ENCODE data around the gene NPIPA1.
"Not testable (repeated sequence)": the region's sequence is repeated elsewhere in the genome, so short reads cannot be mapped to it uniquely, and the experiment has no call there.

The NPIPA1 gene

DNA sequence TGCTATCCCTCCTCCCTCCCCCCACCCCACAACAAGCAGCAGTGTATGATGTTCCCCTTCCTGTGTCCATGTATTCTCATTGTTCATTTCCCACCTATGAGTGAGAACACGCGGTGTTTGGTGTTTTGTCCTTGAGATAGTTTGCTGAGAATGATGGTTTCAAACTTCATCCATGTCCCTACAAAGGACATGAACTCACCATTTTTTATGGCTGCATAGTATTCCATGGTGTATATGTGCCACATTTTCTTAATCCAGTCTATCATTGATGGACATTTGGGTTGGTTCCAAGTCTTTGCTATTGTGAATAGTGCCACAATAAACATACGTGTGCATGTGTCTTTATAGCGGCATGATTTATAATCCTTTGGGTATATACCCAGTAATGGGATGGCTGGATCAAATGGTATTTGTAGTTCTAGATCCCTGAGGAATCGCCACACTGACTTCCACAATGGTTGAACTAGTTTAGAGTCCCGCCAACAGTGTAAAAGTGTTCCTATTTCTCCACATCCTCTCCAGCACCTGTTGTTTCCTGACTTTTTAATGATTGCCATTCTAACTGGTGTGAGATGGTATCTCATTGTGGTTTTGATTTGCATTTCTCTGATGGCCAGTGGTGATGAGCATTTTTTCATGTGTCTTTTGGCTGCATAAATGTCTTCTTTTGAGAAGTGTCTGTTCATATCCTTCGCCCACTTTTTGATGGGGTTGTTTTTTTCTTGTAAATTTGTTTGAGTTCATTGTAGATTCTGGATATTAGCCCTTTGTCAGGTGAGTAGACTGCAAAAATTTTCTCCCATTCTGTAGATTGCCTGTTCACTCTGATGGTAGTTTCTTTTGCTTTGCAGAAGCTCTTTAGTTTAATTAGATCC lies 56.3 kb downstream of the NPIPA1 start:
- not testable (repeated sequence) for H3K27me3 ChIP-seq (ENCODE audit: insufficient read depth, low read depth); H3K9ac ChIP-seq; H3K4me1 ChIP-seq (ENCODE audit: low read depth, poor library complexity, severe bottlenecking); H2AFZ ChIP-seq (ENCODE audit: low read depth); H4K20me1 ChIP-seq (ENCODE audit: insufficient read depth); H3K36me3 ChIP-seq (ENCODE audit: insufficient read depth); H3K4me2 ChIP-seq; H3K27ac ChIP-seq; H3K4me3 ChIP-seq (IDR thresholded peaks at IDR 0.05; ENCODE audit: insufficient read depth, low read depth, low read length)
- peaks cover 39% of the 10 kb centered on the region; the same call in 1 of the 2 replicates for H3K79me2 ChIP-seq (ENCODE audit: insufficient read depth, low read depth)

DNA sequence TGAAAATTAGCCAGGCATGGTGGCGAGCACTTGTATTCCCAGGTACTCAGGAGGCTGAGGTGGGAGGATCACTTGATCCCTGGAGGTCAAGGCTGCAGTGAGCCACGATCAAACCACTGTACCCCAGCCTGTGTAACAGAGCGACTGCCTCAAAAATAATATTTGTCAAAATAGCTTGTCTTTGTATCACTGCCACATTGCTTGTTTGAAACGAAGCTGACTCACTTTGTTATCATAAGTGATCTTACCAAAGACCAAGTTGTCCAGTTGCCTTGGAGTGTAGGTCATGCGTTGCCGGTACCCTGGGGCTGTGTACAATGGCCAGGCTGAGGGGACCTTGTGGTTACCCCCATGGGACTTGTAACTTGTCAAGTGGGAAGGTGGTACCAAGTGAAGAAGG lies 59.5 kb downstream of the NPIPA1 start:
- H2AFZ ChIP-seq (ENCODE audit: low read depth); H3K27ac ChIP-seq; H3K27me3 ChIP-seq (ENCODE audit: insufficient read depth, low read depth); H3K4me1 ChIP-seq (ENCODE audit: low read depth, poor library complexity, severe bottlenecking); H3K9ac ChIP-seq; H3K4me3 ChIP-seq (IDR thresholded peaks at IDR 0.05; ENCODE audit: insufficient read depth, low read depth, low read length); H3K36me3 ChIP-seq (ENCODE audit: insufficient read depth); H4K20me1 ChIP-seq (ENCODE audit: insufficient read depth); H3K4me2 ChIP-seq: not testable (repeated sequence)
- peaks cover 30% of the 10 kb centered on the region; the same call in 1 of the 2 replicates for H3K79me2 ChIP-seq (ENCODE audit: insufficient read depth, low read depth)

DNA sequence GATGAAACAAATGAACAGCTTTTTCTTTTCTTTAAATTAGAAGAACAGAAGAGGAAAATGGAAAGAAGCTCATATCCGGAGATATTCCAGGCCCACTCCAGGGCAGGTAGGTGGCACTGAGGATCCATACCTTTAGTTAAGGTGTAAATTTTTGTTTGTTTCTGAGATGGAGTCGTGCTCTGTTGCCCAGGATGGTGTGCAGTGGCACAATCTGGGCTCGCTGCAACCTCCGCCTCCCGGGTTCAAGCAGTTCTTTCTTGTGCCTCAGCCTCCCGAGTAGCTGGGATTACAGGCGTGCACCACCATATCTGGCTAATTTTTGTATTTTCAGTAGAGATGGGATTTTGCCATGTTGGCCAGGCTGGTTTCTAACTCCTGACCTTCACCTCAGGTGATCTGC lies 61.1 kb downstream of the NPIPA1 start:
- H3K27ac ChIP-seq; H3K9ac ChIP-seq; H4K20me1 ChIP-seq (ENCODE audit: insufficient read depth); H3K27me3 ChIP-seq (ENCODE audit: insufficient read depth, low read depth); H3K4me2 ChIP-seq; H3K4me1 ChIP-seq (ENCODE audit: low read depth, poor library complexity, severe bottlenecking); H3K4me3 ChIP-seq (IDR thresholded peaks at IDR 0.05; ENCODE audit: insufficient read depth, low read depth, low read length); H2AFZ ChIP-seq (ENCODE audit: low read depth); H3K36me3 ChIP-seq (ENCODE audit: insufficient read depth): not testable (repeated sequence)
- peaks cover 21% of the 10 kb centered on the region; the same call in 1 of the 2 replicates for H3K79me2 ChIP-seq (ENCODE audit: insufficient read depth, low read depth)

DNA sequence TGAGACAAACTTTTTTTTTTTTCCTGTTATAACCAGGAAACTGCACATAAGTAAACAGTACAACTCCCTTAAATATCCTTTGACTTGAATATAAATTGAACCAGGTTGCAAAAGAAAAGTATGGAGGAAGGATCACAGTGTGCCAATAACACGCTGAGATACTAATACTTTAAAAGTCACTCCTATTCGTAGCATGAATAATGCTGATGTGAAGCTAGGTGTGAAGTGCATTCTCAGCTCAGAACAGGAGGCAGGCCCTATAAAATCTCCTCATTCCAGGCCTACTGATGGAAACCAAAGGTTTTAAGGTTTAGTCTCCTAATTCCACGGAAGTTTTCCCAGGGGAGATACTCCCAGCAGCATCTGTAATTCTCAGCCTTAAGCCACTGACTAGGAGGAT lies 62.6 kb downstream of the NPIPA1 start:
- H3K36me3 ChIP-seq (ENCODE audit: insufficient read depth); H4K20me1 ChIP-seq (ENCODE audit: insufficient read depth); H3K4me2 ChIP-seq; H3K27me3 ChIP-seq (ENCODE audit: insufficient read depth, low read depth); H3K4me1 ChIP-seq (ENCODE audit: low read depth, poor library complexity, severe bottlenecking); H2AFZ ChIP-seq (ENCODE audit: low read depth); H3K9ac ChIP-seq; H3K27ac ChIP-seq; H3K4me3 ChIP-seq (IDR thresholded peaks at IDR 0.05; ENCODE audit: insufficient read depth, low read depth, low read length): not testable (repeated sequence)
- H3K79me2 ChIP-seq (ENCODE audit: insufficient read depth, low read depth): peaks cover 12% of the 10 kb centered on the region; the same call in 1 of the 2 replicates

Measured in KMS-11 (cell line).